GM13977 (cell line): ENCODE measurements around the gene RAB7A.

Source experiments
- DNase-seq: peaks from one replicate; pipeline ENCODE4 v3.0.0; 2012; ENCODE audit warnings: low spot score
- in situ Hi-C: fragments of 300-500 bp; cut with MboI; formaldehyde crosslinking; loops from one replicate; pipeline ENCODE4 v1.12.0; 2022; ENCODE audit warnings: low sequenced_read_pairs, low pct_unique_long_range_greater_than_20kb, mixed read lengths, inconsistent platforms; ENCODE audit not compliant: unreplicated experiment
- TF ChIP-seq, protein P1 (sequence below): IDR thresholded peaks from 2 replicates; pipeline ENCODE4 v1.5.1; 2012; ENCODE audit warnings: mild to moderate bottlenecking, control low read depth; ENCODE audit not compliant: insufficient read depth; ENCODE audit errors: extremely low read depth, missing control alignments

The RAB7A gene

DNA sequence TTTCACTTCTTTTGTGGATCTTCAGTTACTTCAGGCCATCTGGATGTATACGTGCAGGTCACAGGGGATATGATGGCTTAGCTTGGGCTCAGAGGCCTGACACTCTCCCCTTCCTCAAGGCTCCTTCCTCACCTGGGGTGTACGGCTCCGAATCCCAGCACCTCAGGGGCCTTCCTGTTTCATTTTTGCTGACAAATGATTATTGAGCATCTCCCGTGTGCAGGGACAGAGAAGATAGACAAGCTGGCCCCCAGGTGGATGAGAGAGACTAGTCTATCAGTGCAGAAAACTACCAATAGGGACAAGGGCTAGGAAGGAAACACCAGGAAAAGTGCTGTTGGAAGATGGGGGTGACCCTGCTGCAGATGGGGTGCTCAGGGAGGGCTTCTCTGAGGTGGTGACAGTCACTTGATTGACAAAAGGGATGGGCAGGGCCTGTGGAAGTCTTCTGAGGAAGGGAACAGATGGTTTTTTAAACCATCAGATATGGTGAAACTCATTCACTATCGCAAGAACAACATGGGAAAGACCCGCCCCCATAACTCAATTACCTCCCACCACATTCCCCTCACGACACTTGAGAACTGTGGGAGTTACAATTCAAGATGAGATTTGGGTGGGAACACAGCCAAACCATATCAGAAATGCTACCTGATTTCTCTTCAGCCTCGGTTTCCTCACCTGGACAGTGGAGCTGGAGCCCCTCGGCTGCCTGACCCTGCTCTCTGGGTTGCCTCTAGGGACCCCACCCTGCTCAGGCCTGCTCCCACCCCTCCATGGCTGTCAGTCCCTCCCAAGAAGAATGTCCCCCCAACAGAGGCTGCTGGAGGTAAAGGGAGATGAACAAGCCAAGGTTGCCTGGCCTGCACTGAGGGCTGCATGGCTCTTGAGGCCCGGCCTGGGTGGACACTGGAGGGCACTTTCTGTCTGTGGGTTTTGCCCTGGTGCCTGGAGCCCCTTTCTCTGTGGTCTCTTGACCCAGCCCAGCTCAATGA lies 116.2 kb downstream of the RAB7A start:
- TF ChIP-seq, protein P1, sequence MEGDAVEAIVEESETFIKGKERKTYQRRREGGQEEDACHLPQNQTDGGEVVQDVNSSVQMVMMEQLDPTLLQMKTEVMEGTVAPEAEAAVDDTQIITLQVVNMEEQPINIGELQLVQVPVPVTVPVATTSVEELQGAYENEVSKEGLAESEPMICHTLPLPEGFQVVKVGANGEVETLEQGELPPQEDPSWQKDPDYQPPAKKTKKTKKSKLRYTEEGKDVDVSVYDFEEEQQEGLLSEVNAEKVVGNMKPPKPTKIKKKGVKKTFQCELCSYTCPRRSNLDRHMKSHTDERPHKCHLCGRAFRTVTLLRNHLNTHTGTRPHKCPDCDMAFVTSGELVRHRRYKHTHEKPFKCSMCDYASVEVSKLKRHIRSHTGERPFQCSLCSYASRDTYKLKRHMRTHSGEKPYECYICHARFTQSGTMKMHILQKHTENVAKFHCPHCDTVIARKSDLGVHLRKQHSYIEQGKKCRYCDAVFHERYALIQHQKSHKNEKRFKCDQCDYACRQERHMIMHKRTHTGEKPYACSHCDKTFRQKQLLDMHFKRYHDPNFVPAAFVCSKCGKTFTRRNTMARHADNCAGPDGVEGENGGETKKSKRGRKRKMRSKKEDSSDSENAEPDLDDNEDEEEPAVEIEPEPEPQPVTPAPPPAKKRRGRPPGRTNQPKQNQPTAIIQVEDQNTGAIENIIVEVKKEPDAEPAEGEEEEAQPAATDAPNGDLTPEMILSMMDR = no peak
- DNase-seq = no peak
- in situ Hi-C loops = no loop called here

DNA sequence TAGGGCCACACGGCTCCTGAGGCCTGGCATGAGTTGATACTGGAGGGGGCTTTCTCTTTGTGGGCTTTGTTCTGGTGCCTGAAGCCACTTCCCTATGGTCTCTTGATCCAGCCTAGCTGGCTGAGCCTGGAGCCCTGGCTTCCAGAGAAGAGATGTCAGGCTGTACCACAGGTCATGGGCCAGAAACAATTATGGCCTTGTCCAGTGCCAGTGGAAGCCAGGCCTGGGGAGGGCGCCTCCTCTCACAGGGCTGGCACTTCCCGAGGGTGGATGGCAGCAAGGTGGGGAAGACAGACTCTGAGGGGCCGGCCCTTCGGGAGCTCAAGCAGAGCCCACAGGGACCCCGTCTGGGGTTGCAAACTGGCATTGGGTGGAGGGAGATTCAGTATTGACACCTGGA lies 118.5 kb downstream of the RAB7A start:
- TF ChIP-seq, protein P1 = no peak
- in situ Hi-C loops = no loop called here

DNA sequence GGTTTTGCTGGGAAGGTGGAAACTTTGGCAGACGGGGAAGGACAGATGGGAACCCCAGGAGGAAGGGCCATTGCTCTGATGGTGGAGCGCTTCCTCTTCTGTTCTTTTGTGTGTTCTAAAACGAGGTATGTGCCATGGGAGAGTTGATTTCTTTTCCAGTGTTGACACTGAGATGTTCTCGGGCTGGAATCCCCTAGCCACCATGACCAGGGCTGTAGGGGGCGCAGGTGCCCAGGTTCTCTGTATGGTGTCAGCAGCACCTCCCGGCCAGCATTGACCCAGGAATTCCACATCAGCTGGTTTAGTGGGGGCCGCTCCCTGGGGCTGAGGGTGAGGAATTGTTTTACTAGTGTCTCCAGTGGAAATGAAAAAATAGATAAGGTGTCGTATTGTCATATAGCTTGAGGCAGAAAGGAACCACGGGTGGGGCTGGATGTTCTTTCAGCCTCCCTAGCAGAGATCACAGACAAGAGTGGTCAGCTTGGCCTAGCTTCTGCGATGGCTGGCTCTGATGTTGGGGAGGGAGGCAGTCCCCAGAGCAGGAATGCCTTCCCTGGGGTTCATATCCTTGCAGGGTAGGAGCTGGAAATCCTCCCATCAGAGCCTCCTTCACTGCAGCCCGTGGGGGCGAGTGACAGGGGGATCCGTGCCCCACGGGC lies 119.3 kb downstream of the RAB7A start:
- in situ Hi-C loops = no loop called here
- peak; percentile 32 for DNase-seq
- TF ChIP-seq, protein P1 = peak; percentile 16

More for the DNA sequence above, 118.5 kb downstream of the RAB7A start:
- no peak for DNase-seq

DNA sequence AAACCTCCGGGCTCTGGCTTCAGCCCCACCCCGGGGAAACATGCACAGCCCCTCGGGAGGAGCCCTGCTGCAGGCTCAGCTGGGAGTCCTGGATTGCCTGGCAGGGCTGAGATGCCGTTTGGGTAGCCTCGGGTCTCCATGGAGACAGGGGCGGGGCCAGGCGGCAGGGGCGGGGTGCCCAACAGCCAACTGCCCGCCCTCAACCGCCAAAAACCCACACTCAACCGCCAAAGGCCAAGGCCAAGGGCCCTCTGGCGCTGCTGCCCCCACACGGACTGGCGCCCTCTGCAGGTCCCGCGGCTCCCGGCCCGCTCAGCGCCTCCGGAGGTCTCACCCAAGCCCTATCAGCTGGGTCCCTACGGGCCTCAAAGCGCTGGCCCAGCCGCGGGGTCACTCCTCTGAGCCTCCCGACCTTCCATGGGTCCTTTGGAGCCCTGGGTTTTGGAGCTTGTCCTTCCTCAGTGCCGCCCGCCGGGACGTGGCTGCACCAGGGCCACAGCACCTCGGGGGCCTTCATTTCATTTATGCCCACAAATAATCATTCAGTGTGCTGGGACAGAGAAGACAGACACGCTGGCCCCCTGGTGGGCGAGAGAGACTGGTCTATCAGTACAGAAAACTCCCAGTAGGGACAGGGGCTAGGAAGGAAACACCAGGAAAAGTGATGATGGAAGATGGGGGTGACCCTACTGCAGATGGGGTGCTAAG lies 119.9 kb downstream of the RAB7A start:
- peak; percentile 88 for DNase-seq
- in situ Hi-C loops = no loop called here
- TF ChIP-seq, protein P1 = peak; percentile 81

DNA sequence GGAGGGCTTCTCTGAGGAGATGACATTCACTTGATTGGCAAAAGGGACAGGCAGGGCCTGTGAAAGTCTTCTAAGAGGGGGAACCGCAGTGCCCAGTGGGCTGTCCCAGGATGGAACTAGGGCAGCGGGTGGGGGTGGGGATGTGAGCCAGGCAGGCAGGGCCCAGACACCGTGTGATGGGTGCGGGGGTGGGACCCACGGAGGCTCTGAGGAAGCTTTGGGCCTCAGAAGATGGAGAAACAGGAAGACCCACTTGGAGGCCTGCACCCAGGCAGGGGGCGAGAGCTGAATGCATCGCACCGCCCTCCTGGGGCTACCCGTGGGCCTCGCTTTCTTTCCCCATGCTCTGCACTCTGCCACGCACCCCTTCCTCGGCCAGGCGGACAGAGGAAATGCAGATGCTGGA lies 120.5 kb downstream of the RAB7A start:
- TF ChIP-seq, protein P1 = no peak
- in situ Hi-C loops = no loop called here
- DNase-seq = peak; percentile 16

DNA sequence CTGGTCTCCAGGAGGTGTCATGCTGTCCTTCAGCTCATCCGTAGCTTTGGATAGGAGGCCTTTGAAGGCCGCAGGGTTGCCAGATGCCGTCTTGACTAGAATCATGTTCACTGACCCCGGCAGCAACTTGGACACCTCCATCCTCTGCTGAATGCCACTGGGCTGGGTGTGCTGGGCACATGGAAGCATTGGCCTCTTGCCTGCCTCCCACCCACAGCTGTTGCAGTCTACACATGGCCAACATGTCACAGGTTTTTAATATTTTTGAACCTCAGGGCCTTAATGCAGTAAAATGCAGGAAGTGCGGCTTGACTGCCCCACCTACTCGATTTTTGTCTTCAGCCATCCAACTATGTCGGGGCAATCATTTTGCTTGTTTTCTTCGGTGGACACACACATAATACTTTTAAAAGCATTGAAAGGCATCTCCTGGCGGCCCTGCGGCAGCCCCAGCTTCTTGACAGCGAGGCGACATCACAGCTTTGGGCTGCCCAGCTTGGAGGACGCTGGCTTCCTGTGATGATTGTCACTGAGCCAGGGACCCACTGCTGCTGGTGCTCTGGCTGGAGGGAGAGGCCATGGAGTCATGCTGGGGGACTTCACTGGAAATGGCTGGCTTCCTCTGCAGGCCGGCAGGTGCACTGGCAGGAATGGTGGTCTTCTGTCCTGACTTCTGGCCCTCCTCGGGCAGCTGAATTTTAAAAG lies 121.8 kb downstream of the RAB7A start:
- TF ChIP-seq, protein P1 = no peak
- DNase-seq = no peak
- in situ Hi-C loops = no loop called here
